CD1c-positive myeloid dendritic cell (primary cell): ENCODE measurements around the gene CSNK1A1.
"Not testable (repeated sequence)": the region's sequence is repeated elsewhere in the genome, so short reads cannot be mapped to it uniquely, and the experiment has no call there.

ENCODE experiments used
- DNase-seq: peaks from one replicate; pipeline ENCODE4 v3.0.0-alpha.2; 2016; ENCODE audit errors: extremely low spot score

Gene CSNK1A1

DNA sequence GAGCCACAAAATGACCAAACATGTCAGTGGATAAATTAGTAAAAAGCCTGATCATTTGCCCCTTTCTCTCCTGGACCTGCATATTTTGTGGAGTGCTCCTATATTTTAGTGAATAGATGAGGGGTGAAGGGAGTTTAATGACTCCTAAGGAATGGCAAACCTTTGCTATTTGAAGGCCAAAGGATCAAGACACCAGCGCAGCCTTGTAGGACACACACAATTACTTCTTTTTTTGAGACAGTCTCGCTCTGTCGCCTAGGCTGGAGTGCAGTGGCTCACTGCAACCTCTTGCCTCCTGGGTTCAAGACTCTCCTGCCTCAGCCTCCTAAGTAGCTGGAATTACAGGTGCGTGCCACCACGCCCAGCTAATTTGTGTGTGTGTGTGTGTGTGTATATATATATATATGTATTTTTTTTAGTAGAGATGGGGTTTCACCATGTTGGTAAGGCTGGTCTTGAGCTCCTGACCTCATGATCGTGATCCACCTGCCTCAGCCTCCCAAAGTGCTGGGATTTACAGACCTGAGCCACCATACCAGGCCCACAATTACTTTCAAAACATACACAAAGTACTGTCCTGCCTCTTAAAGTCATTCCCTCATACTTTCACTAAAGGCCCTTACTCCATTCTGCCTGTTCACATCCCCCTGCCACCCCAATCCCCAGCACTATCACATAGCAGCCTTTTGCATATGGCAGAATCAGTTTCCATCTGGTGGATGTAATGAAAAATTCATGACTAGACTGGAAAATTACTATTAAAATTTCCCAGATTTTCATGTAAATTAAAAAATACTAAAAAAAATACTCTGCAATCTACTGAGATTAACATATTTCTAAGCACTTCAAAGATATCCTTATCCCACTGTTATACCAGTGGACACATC is 60.4 kb downstream of the CSNK1A1 start:
- DNase-seq: no peak

DNA sequence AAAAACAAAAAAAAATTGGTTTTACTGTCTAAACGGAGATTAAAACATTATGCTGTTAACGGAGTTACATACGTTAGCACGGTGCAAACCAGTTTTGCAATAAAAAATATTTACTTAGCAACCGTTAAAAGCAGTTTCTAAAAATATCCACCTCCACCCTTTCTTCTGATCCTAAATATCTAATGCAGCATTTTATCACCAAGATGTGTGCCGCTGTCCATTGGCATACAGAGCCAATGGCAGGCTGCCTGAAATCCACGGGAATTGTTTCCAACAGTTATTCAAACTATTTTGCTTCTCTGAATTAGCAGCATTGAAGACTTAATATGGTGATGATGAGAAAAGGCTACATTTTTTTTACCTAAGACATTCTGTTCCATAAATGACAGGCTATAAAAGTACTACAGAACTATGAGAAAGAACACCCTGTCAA is 61.6 kb downstream of the CSNK1A1 start:
- no peak for DNase-seq

DNA sequence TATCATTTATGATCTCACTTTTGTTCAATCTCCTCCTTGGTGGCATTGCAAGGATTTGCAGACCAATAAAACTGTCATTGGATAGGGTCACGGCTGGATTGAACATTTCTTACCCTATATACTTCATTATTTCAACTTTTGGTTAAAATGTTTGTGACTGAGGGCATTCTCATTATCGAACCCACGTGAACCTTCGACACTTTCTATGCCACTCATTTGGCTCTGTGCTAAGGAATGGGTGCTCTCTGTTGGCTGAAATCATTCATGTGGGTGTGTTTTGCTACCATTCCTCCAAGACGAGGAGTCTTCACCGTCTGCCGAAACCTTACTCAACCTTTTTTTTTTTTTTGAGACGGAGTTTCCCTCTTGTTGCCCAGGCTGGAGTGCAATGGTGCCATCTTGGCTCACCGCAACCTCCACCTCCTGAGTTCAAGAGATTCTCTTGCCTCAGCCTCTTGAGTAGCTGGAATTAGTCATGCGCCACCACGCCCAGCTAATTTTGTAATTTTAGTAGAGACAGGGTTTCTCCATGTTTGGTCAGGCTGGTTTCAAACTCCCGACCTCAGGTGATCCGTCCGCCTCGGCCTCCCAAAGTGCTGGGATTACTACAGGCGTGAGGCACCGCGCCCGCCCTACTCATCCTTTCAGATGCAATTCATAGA is 62.5 kb downstream of the CSNK1A1 start:
- DNase-seq: no peak

DNA sequence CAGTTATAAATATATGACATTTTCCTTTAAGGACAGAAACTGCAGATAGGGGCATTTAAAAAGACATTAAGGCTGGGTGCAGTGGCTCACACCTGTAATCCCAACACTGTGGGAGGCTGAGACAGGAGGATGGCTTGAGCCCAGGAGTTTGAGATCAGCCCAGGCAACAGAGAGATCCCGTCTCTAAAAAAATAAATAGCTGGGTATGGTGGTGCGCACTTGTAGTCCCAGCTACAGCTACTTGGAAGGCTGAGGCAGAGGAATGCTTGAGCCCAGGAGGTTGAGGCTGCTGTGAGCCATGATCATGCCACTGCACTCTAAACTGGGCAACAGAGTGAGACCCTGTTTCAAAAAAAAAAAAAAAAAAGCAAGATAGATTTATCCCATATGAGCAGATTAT is 63.6 kb downstream of the CSNK1A1 start:
- DNase-seq: no peak

DNA sequence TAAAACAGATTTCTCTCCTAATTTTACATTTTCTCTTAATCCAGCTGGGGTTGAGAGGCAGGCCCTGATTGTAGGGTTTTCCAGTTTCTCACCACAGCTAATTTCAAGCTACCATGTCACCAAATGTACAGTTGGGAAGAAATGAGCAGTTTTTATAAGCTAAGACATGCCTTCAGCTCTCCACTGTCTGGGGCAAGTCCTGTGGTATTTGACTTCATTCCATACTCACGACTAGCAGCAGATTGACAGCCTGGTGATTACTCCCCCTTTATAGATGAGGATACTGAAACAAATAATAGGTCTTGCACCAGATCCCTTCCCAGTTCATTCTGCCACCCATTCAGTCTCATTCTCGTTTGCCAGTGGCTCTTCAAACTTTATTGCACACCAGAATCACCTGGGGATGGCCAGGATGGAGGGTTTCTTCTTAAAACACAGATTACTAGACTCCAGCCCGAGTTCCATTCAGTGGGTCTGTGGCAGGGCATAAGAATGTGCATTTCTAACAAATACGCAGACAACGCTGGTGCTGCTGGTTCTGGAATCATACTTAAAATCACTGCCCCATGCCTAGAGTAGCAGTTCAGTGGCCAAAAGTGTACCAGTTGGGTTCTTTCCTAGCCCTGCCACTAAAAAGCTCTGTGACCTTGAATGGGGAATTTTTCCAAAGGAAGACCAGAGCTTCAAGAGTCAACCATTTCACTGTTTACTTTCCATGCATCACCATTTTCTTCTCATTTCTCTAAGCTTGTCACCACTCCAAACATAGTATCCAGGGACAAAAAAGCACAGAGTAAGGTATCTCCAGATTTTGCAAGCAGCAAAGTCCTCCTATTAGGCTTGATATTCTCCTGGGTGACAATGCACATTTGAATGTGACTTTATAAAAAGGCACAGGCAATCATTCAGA is 64.3 kb downstream of the CSNK1A1 start:
- DNase-seq: no peak

DNA sequence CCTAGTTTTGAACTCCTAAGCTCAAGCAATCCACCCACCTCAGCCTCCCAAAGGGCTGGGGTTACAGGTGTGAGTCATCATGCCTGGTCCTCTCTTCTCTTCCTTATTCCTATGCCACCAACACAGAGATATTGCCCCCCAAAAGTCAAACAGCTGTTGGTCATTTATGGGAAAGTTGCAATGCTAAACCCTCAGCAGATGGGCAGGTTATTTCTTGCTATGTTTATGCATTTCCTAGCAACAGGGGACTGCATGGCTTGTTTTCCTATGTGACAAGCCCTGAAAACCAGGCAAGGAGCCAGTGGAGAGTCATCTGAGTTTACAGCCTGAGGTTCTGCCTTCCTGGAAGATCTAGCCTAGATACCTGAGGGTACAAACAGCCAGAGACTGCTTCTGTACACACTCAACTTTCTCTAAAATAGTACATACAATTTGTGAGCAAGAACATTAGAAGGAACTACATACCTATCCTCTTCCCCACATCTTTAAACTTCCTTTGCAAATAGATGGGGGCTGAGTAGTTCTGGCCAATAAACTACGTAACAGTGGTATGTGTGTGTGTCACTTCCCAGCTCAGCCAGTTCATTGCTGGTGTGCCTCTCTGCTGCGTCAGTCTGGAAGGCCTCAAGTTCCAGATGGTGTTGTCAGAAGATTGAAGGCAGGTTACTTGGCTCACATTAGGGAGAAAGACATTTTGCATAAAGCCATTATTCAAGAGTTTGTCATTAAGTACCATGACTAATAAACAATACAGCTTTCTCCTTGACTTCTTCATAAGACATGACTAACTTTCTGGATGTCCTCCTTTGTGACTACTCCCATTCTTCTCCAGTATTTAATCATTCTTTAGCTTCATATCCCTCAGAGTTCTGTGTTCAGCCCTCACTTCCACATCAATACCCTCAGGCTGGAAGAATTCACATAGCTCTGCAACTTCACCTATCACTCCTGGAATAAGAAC is 65.3 kb downstream of the CSNK1A1 start:
- DNase-seq: peak; percentile 13

DNA sequence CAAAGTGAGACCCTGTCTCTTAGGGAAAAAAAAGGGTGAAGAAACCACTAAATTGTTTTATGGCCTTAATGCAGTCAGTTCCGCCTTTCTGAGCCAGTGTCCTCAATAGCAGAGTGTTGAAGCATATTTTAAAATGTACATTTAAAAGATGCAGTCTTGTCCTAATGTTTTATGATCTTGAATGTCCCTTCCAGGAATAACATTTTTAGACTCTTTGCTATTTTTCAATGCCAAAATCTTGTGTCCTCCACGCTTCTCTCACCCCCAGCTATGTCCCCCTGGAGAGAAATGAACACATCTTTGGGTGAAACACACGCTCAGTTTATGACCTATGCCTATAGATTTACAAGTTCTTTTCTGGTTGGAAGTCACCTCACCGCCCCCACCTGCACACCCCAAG is 69.8 kb downstream of the CSNK1A1 start:
- no peak for DNase-seq

DNA sequence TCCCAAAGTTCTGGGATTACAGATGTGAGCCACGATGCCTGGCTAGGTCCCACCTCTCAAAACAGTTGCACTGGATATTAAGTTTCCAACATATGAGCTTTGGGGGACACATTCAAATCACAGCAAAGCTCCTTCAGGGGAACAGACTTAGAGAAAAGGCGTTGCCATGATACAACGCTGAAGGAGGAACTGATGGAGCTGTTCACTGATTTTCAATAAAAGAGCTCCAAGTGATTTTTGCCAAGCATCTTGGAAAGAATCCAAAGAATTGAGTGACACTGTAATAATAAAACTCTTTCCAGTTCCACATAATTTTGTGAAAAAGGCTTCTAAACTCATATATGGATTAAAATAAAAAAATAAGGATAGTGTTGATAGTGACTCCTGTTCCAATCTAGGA is 72.5 kb downstream of the CSNK1A1 start:
- no peak for DNase-seq

DNA sequence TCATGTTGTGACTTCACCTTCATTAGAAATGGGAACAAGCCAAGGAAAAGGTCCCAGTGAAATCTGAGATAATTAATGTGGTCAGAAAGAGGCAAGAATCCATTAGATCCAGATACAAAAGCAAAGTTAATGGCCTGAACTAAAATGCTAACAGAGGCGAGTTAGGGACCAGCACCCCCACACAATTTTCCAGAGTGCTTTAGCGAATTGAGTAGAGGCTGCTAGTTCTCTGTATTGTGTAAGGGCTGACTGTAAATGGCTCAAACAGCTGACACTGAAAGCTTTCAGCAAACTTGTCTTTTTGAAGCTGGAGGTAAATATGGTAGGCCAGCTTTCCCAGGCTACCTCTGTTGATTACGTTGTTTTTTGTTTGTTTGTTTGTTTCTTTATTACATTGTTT is 75.5 kb downstream of the CSNK1A1 start:
- no peak for DNase-seq

DNA sequence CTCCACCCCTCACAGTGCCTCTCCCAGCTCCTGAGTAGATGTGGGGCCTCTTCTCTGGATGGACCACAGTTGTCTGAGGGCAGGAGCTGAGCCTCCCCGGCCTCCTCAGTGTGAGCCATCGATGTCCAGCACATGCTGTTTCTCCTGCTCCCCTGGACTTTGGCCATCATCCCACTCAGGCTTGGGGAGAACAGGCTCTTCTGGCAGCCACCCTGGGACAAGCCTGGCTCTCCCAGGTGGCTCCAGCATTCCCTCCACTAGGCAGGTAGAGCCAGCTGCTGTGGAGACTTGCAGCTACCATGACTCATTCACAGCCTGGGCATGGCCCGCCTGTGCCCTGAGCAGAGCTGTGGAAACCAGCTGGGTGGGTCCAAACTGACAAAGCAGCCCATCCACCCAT is 77.0 kb downstream of the CSNK1A1 start:
- DNase-seq: no peak

DNA sequence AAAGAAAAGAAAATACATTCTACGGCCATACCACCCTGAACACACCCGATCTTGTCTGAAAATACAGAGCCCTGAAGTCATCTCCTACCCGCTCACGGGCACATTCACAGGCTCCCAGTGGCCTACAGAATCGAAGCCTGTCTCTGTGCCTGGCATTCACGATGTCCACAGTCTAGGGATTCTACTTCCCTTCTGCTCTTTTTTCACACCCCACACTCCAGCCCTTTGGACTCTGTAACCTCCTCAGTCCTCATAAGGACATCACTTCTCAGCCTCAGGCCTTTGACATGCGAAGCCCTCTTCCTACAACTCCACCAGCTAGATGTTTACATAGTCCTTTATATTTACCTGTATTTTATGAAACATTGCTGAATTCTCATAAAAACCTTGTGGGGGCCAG is 77.8 kb downstream of the CSNK1A1 start:
- no peak for DNase-seq

DNA sequence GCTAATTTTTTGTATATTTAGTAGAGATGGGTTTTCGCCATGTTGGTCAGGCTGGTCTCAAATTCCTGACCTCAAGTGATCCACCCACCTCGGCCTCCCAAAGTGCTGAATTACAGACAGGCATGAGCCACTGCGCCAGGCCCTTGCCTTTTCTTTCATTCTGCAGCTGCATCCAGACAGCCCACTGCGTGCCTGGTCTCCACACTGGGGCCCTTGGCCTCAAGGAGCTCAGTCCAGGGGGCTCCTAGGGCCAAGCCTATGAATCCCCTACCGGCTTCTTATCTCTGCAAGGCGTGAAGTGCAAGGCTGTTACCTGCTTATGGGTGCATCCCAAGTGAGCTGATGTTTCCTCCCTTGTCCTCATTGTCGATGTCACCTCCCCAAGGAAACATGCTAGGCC is 78.8 kb downstream of the CSNK1A1 start:
- DNase-seq: no peak

DNA sequence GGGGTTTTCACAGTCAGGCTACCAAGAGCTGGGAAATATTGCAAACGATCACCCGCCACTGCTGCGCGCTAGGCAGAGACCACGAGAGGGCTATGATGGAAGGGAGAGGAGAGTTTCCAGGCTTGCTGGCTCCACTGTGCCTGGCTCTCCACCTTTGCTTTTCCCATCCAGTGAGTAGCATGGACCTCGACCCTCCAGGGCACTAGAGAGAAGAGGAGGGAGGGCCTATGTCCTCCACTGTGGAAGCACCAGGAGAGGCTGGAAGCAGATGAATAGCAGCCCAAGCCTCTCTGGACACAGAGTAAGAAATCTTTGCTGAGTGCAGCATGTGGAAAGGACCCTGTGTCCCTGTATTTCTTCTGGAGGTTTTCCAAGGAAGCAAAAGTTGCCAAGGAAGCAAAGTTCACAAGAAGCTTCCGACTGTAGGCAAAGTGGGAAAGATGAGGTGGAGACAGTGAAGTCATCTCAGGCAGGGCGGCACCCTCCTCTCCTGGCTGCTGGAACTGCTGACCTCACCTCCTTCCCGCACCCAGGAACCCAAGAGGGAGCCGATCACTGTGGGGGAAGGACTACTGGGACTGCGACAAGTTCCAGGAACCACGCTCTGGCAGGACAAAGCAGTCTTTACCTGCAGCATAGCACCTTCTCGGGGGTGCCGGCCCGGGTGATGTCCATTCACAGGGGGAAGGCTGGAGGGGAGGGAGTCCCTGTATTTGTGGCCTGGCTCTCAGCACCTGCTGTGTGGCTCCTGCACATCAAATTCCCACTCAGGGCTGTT is 79.6 kb downstream of the CSNK1A1 start:
- DNase-seq: no peak

DNA sequence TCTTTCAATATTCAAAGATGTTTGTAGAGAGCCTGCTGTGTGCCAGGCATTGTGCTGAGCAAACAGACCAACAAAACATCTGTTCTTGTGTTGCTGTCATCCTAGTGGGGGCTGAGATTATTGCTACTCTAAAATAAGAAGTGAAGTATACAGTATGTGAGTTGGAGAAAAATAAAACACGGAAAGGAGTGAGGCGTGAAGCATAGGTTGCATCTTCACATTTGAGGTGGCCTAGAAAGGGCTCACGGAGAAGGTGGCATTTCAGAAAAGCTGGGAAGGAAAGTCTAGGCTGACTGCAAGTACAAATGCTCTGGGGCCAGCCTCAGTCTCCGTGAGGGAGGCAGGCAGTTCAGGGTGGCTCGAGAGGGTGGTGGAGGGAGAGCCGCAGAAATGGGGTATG is 80.3 kb downstream of the CSNK1A1 start:
- no peak for DNase-seq

DNA sequence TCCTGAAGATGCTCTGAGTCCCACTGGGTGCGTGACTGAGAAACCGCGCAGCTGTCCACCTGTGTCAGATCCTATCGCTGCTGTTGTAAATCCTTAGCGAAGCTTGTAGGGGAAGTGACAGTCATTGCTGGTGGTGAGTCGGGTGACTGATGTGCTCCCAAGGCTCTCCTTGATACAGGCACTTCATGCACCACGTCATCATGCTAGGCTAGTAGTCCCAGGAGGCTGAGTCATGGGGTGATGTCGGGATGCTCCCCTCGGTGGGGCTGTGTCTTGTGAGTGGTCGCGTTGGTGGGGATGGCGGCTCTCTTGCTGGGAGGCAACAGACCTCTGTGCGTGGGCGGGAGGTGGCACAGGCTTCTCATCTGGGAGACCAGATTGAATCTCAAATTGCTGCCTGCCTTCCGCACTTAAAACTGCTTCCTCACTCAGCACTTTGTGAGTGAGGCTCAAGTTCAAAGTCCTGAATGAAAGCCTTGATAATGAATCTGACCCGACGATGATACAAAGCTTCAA is 84.7 kb downstream of the CSNK1A1 start:
- DNase-seq: peak; percentile 42

DNA sequence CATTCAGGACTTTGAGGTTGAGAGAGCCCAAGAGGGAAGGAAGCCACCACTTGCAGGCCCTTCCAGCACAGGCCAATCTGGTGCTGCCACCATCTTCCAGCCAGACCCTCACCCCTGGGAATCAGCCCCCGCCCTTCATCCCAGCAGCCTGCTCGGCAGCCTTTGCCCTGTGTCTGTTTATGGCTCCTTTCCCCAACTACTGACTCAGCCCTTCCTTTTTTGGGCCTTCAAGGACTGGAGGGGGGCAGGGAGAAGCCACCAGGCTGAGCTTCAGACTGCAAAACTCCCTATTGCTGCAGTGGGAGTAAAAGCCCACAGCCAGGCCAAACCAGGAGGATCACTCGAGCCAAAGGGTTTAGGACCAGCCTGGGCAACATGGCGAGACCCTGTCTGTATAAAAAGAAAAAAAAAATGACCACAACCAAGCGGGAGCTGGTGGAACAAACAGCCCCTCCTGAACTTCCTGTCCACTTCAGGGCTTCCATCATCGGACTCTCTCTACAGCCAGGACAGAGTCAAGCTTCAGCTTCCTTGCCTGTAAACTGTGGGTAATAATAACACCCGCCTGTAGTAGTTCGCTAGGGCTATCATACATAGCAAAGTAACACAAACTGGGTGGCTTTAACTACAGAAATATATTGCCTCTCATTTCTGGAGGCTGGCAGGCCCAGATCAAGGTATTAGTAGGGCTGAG is 86.3 kb downstream of the CSNK1A1 start:
- DNase-seq: no peak

DNA sequence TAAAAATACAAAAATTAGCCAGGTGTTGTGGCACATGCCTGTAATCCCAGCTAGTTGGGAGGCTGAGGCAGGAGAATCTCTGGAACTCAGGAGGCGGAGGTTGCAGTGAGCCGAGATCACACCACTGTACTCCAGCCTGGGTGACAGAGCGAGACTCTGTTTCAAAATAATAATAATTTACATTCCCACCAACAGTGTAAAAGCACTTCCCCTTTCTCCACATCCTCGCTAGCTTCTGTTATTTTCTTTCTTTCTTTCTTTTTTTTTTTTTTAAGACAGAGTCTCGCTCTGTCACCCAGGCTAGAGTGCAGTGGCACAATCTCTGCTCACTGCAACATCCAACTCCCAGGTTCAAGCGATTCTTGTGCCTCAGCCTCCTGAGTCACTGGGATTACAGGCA is 89.3 kb downstream of the CSNK1A1 start:
- not testable (repeated sequence) for DNase-seq

DNA sequence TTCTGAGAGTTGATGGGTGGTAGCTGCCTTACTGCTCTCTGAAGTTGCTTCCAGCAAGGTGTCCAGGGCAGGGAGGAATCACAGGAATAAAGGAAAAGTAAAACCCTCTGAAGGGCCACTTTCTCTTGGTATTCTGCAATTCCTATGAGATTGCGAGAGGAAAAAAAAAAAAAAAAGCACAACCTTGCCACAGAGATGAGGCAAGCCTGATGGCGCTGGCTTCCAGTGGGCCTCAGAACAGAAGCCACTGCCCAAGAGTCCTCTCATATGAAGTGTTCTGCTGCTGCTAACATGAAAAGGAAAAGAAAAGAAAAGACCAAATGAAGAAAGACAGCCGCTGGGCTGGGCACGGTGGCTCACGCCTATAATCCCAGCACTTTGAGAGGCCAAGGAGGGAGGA is 91.3 kb downstream of the CSNK1A1 start:
- no peak for DNase-seq

DNA sequence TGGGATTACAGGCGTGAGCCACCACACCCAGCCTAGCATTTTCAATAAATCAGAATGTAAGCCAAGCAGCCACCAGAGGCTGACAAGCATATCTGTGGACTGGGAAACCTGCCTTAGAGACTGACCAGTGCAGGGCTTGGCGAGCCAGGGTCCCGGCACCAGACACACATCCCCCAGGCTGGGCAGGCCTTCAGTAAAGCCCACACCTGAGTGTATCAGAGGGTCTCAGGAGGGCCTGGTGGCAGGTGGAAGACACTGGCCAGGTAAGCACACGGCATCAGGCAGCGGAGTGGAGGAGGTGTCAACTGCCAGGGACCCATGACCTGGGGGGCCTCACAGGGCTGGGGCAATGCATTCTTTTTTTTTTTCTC is 93.9 kb downstream of the CSNK1A1 start:
- no peak for DNase-seq
